IPS DF 6.9 (cell line): Measurements from ENCODE around the gene VEGFB.

ENCODE experiments used
- DNase-seq: peaks from one replicate; pipeline ENCODE4 v3.0.0-alpha.2; 2013; ENCODE audit warnings: low read depth, low spot score
- H3K27ac ChIP-seq: one replicate; pipeline ENCODE4 v1.5.1; 2013; ENCODE audit warnings: low read length, control low read depth
- H3K27me3 ChIP-seq: 2 replicates; pipeline ENCODE4 v1.6.1; 2013; ENCODE audit warnings: mild to moderate bottlenecking, low read length; ENCODE audit not compliant: control insufficient read depth, insufficient read depth
- H3K36me3 ChIP-seq: 2 replicates; pipeline ENCODE4 v1.6.1; 2013; ENCODE audit warnings: low read length; ENCODE audit not compliant: control insufficient read depth, insufficient read depth
- H3K4me1 ChIP-seq: 2 replicates; pipeline ENCODE4 v1.6.1; 2013; ENCODE audit warnings: low read length; ENCODE audit not compliant: control insufficient read depth, insufficient read depth
- H3K4me3 ChIP-seq: 2 replicates; pipeline ENCODE4 v1.5.1; 2013; ENCODE audit warnings: mild to moderate bottlenecking, low read length
- H3K9me3 ChIP-seq: 2 replicates; pipeline ENCODE4 v1.6.1; 2013; ENCODE audit warnings: low read length, inconsistent platforms; ENCODE audit not compliant: control insufficient read depth, insufficient read depth
- WGBS: extraction: QIAGEN DNeasy Blood & Tissue Kit; methylation state at CpG from one replicate; pipeline ENCODE4 v1.1.7; 2013; ENCODE audit warnings: mixed read lengths, missing lambda C conversion rate; ENCODE audit not compliant: insufficient read length, insufficient coverage; 5-methylcytosine and 5-hydroxymethylcytosine counted together

VEGFB gene

GRCh38 chr11:64268893-64269539 is 34.6 kb downstream of the VEGFB start:
- no CpG with 5 or more reads among the region's 34 CpGs for WGBS
- Histone ChIP-seq H3K27ac (no peak overlapping the region), H3K4me3 (peak overlapping the region; percentile 54; the same call in 1 of the 2 replicates), H3K36me3 (peaks cover 23% of the 10 kb centered on the region), H3K4me1 (no peaks in the 10 kb centered on the region), H3K9me3 (no peaks in the 10 kb centered on the region), H3K27me3 (no peaks in the 10 kb centered on the region)
- DNase-seq, result no peak

GRCh38 chr11:64269540-64270220 is 35.3 kb downstream of the VEGFB start:
- no peaks in the 10 kb centered on the region for H3K27me3 ChIP-seq
- H3K27ac ChIP-seq, result no peak overlapping the region
- H3K4me3 ChIP-seq, result peak overlapping the region; percentile 57; the same call in 1 of the 2 replicates
- DNase-seq, result peak; percentile 99
- no CpG with 5 or more reads among the region's 58 CpGs for WGBS
- peaks cover 20% of the 10 kb centered on the region for H3K36me3 ChIP-seq
- H3K4me1 ChIP-seq, result no peaks in the 10 kb centered on the region
- no peaks in the 10 kb centered on the region for H3K9me3 ChIP-seq

GRCh38 chr11:64275031-64275800 is 40.8 kb downstream of the VEGFB start:
- no peak overlapping the region for H3K27ac ChIP-seq
- no CpG with 5 or more reads among the region's 15 CpGs for WGBS
- H3K9me3 ChIP-seq, result no peaks in the 10 kb centered on the region
- H3K4me1 ChIP-seq, result peaks cover 2% of the 10 kb centered on the region
- no peaks in the 10 kb centered on the region for H3K27me3 ChIP-seq
- H3K36me3 ChIP-seq, result 0 out of 2 replicates have a peak, but pooled peaks cover 3% of the 10 kb centered on the region
- no peak for DNase-seq
- no peak overlapping the region for H3K4me3 ChIP-seq

GRCh38 chr11:64275841-64276240 is 41.5 kb downstream of the VEGFB start:
- no peaks in the 10 kb centered on the region for H3K9me3 ChIP-seq
- H3K4me1 ChIP-seq, result peaks cover 2% of the 10 kb centered on the region
- no CpG with 5 or more reads among the region's 2 CpGs for WGBS
- no peak overlapping the region for H3K4me3 ChIP-seq
- DNase-seq, result no peak
- H3K27me3 ChIP-seq, result no peaks in the 10 kb centered on the region
- 0 out of 2 replicates have a peak, but pooled peaks cover 3% of the 10 kb centered on the region for H3K36me3 ChIP-seq
- no peak overlapping the region for H3K27ac ChIP-seq

- H3K36me3 ChIP-seq, result 0 out of 2 replicates have a peak, but pooled peaks cover 3% of the 10 kb centered on the region
- H3K4me3 ChIP-seq, result no peak overlapping the region
- no peaks in the 10 kb centered on the region for H3K9me3 ChIP-seq
- no CpG with 5 or more reads among the region's 17 CpGs for WGBS
- no peaks in the 10 kb centered on the region for H3K27me3 ChIP-seq
- no peak overlapping the region for H3K27ac ChIP-seq
- no peak for DNase-seq
- H3K4me1 ChIP-seq, result peaks cover 2% of the 10 kb centered on the region
Measured at GRCh38 chr11:64276653-64277431, 42.5 kb downstream of the VEGFB start.

- Histone ChIP-seq H3K27ac (no peak overlapping the region), H3K4me1 (peaks cover 2% of the 10 kb centered on the region), H3K36me3 (0 out of 2 replicates have a peak, but pooled peaks cover 3% of the 10 kb centered on the region), H3K27me3 (no peaks in the 10 kb centered on the region), H3K4me3 (no peak overlapping the region), H3K9me3 (no peaks in the 10 kb centered on the region)
- WGBS, result no CpG with 5 or more reads among the region's 8 CpGs
- DNase-seq, result no peak
Measured at GRCh38 chr11:64278576-64279190, 44.3 kb downstream of the VEGFB start.

GRCh38 chr11:64281957-64282770 is 47.8 kb downstream of the VEGFB start:
- WGBS, result no CpG with 5 or more reads among the region's 22 CpGs
- 0 out of 2 replicates have a peak, but pooled peaks cover 3% of the 10 kb centered on the region for H3K36me3 ChIP-seq
- no peak for DNase-seq
- no peak overlapping the region for H3K4me3 ChIP-seq
- H3K4me1 ChIP-seq, result peaks cover 5% of the 10 kb centered on the region; the same call in 1 of the 2 replicates
- H3K27ac ChIP-seq, result no peak overlapping the region
- H3K9me3 ChIP-seq, result no peaks in the 10 kb centered on the region
- no peaks in the 10 kb centered on the region for H3K27me3 ChIP-seq

GRCh38 chr11:64283092-64283491 is 48.7 kb downstream of the VEGFB start:
- Histone ChIP-seq H3K4me1 (peaks cover 5% of the 10 kb centered on the region; the same call in 1 of the 2 replicates), H3K36me3 (0 out of 2 replicates have a peak, but pooled peaks cover 3% of the 10 kb centered on the region), H3K4me3 (no peak overlapping the region), H3K27me3 (no peaks in the 10 kb centered on the region), H3K27ac (no peak overlapping the region), H3K9me3 (no peaks in the 10 kb centered on the region)
- DNase-seq, result no peak
- no CpG with 5 or more reads among the region's 3 CpGs for WGBS
